HFF-Myc (cell line): ENCODE data around the gene PDK2.

Experiments used
- DNase-seq: peaks from one replicate; pipeline ENCODE4 v3.0.0-alpha.2; 2011; ENCODE audit warnings: low read depth; ENCODE audit errors: extremely low read depth
- H3K4me3 ChIP-seq: replicated peaks from 2 replicates; pipeline ENCODE4 v1.5.1; 2011; ENCODE audit warnings: low read depth, mild to moderate bottlenecking, control low read depth, low read length
- CTCF ChIP-seq: IDR thresholded peaks from 2 replicates; pipeline ENCODE4 v1.5.1; 2012; ENCODE audit warnings: mild to moderate bottlenecking, low read depth, low read length, control low read depth; ENCODE audit errors: missing control alignments

The PDK2 gene

DNA sequence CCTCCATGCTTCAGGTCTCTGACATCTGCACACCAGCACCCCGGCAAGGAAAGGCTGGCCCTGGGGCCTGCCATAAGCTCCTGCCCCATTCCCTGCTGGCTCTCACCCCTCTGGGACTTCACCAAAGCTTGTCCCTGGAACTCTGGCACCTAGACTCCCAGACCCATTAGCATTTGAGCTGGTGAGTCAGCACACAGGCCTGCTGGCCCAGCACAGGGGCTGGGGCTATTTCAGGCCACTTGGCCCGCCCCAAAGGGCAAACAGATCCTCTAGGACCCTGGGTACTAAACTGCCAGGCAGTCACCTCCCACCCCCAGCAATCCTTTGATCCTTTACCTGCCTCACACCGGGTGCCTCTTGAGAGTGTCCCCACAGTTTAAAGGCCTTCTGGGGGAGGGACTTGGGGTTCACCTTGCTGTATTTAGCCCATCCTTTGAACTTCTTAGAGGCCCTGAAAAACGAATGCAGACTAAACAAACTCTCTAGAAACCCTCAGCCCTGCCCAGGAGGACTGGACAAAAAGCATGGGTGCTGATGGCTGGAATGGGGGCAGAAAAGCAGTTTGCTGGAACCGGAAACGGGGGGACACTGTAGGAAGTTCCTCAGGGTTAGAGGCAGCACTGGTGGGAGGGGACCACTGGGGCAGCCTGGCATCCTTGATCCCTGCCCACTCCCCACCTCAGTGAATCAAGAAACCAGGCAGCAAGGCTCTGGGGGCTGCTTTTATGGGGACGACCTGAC is 38.0 kb downstream of the PDK2 start:
- no peak for DNase-seq
- no peak for TF ChIP-seq CTCF
- H3K4me3 ChIP-seq, result no peak overlapping the region

- no peak for TF ChIP-seq CTCF
- no peak overlapping the region for H3K4me3 ChIP-seq
- DNase-seq, result no peak
Measured at GRCh38 chr17:50133769-50134099, 38.6 kb downstream of the PDK2 start.

DNA sequence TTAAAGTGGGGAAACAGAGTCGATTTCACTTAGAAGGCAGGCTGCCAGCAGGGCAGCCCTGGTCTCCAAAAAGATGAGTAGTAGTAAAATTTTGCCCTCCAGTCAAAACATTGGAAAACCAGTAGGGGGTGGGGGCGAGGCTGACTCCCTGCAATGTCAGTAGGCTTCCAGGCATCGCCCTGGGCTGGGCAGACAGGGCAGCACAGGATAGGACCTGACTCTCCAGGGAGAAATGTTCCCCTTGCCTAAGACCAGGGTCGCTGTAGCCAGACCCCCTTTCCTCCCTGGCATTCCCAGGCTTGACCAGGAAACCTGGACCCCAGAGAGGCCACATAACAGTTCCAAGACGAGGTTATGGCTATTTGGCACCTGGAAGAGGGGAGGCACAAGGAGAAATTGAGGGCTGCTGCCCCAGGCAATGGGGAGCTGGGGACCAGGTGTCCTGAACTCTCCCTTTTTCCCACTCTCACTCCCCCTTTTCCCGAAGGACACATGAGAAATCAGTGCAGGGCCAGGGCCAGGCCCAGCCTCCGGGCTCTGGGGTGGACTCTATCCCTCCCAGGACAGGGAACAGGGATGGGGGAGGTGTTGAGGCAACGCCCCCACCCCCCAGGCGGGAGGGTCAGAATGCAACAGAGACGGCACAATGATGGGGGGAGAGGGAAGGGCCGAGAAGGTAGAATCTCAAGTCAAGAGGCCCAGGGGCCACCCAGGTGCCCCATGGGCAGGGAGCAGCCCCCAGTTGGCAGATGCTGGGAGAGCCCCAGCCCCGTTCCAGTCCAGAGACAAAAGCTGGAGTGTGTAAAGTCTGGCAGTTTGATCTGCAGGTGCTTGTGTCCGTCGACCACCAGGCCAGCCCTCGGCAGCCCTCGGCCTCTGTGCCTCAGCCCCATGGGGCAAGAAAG is 39.3 kb downstream of the PDK2 start:
- no peak for TF ChIP-seq CTCF
- DNase-seq, result no peak
- no peak overlapping the region for H3K4me3 ChIP-seq

DNA sequence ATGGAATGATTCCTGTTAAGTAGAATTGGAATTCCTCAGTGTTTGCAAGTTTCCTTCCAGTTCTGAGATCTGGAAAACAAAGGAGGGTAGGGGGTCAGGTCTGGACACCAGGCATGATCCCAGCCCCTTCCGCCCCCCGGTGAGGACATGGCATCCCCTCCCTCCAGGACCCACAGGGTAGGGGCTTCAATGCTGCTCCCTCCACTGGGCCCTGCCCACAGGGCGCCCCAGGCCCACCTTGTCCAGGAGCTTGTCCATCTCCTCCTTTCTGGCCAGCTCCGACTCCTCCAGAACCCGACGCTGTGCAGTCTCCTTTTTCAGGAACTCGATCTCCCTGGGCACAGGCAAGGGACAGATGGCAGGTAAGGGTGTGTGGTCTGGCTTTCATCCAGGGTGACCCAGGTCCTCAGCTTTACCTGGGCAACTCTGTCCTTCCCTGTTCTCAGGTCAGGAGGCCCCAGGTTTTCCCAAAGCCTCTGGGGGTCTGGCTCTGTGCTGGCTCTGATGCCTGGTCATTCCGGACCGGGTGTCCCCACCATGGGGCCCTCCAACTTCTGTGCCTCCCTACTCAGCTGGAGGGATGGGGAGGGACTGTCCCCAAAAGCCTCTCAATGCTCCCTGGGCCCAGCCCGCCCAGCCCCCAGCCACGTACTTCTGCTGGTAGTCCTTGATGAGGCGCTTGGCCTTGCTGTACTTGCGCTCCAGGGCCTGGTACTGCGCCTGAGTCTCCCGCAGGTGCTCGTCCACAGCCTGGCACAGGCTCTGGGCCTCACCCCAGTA is 40.4 kb downstream of the PDK2 start:
- DNase-seq, result no peak
- H3K4me3 ChIP-seq, result no peak overlapping the region
- no peak for TF ChIP-seq CTCF

GRCh38 chr17:50136096-50136687 is 41.0 kb downstream of the PDK2 start:
- no peak for TF ChIP-seq CTCF
- DNase-seq, result no peak
- no peak overlapping the region for H3K4me3 ChIP-seq

GRCh38 chr17:50137042-50137441 is 41.9 kb downstream of the PDK2 start:
- no peak overlapping the region for H3K4me3 ChIP-seq
- no peak for DNase-seq
- TF ChIP-seq CTCF, result no peak
